ENCODE data around the gene SLC1A3. TPM values are rescaled to one million over a fixed set of nuclear protein-coding genes. Genes with fewer than 3 reads are reported as not detected.

SLC1A3 gene
- total and polyA plus RNA-seq, 8 donors: 12.1 to 31.7 (median 20.7) TPM

- peak overlapping the region; percentile 69 to 79 for H3K27ac ChIP-seq
- H3K4me3 ChIP-seq: peak overlapping the region; percentile 42 to 44
- peaks cover 0 to 27% of the 10 kb centered on the region in 2 donors for H3K27me3 ChIP-seq
- peaks cover 4 to 56% of the 10 kb centered on the region in 2 donors for H3K4me1 ChIP-seq
- H3K36me3 ChIP-seq: no peaks in the 10 kb centered on the region
- ATAC-seq: peak; percentile 83
- no peaks in the 10 kb centered on the region for H3K9me3 ChIP-seq
- DNase-seq: peak; percentile 68 to 96 (median 83)
- peak; percentile 86 to 92 for TF ChIP-seq CTCF (IDR thresholded peaks at IDR 0.05)
- intact Hi-C loops (cut with DNase I): loop anchor here (5.0 to 10.0 kb wide), 2 partner anchors 276 to 278 kb away; no protein-coding TSS in a partner anchor
Measured at GRCh38 chr5:36690041-36690961, 83.9 kb downstream of the SLC1A3 start.

GRCh38 chr5:36691226-36691625, 84.8 kb downstream of the SLC1A3 start:
- Histone ChIP-seq H3K9me3 (no peaks in the 10 kb centered on the region), H3K27me3 (peaks cover 0 to 27% of the 10 kb centered on the region in 2 donors), H3K36me3 (no peaks in the 10 kb centered on the region), H3K4me3 (no peak overlapping the region), H3K4me1 (peaks cover 4 to 49% of the 10 kb centered on the region in 2 donors), H3K27ac (peak overlapping the region in 1 of 2 donors; percentile 58)
- TF ChIP-seq CTCF (IDR thresholded peaks at IDR 0.05): no peak
- ATAC-seq (no peak), DNase-seq (no peak)
- intact Hi-C loops (cut with DNase I): loop anchor here (5.0 to 10.0 kb wide), 2 partner anchors 276 to 279 kb away; no protein-coding TSS in a partner anchor

- peaks cover 0 to 27% of the 10 kb centered on the region in 2 donors for H3K27me3 ChIP-seq
- H3K9me3 ChIP-seq: no peaks in the 10 kb centered on the region
- peaks cover 4 to 49% of the 10 kb centered on the region in 2 donors for H3K4me1 ChIP-seq
- intact Hi-C loops (cut with DNase I): loop anchor here (5.0 to 10.0 kb wide), 2 partner anchors 277 to 280 kb away; no protein-coding TSS in a partner anchor
- DNase-seq (no peak), ATAC-seq (no peak)
- no peaks in the 10 kb centered on the region for H3K36me3 ChIP-seq
- H3K4me3 ChIP-seq: no peak overlapping the region
- H3K27ac ChIP-seq: peak overlapping the region in 1 of 2 donors; percentile 58
- no peak for TF ChIP-seq CTCF (IDR thresholded peaks at IDR 0.05)
Measured at GRCh38 chr5:36691696-36692371, 85.4 kb downstream of the SLC1A3 start.

GRCh38 chr5:36692791-36693763, 86.7 kb downstream of the SLC1A3 start:
- Histone ChIP-seq H3K27me3 (peaks cover 0 to 27% of the 10 kb centered on the region in 2 donors), H3K4me1 (peaks cover 4 to 49% of the 10 kb centered on the region in 2 donors), H3K36me3 (no peaks in the 10 kb centered on the region), H3K27ac (no peak overlapping the region), H3K9me3 (no peaks in the 10 kb centered on the region), H3K4me3 (peak overlapping the region in 1 of 2 donors; percentile 24)
- peak; percentile 74 to 94 (median 84) for DNase-seq
- peak; percentile 87 for ATAC-seq
- intact Hi-C loops (cut with DNase I): loop anchor here (5.0 to 10.0 kb wide), 2 partner anchors 278 to 281 kb away; no protein-coding TSS in a partner anchor
- TF ChIP-seq CTCF (IDR thresholded peaks at IDR 0.05): peak; percentile 62 to 66
